IMR-90 (cell line): ENCODE results near the gene TMEM212. TPM values are rescaled to one million over a fixed set of nuclear protein-coding genes. Genes with fewer than 3 reads are reported as not detected.
A peak's percentile ranks its signal among the peaks of the same experiment; 100 is the strongest.

Source experiments
- ATAC-seq: fragments of 200-7000 bp; cut with Tn5 transposase; 2 replicates; pipeline ENCODE4 v1.9.1; 2020; ENCODE audit warnings: low read depth, mild to moderate bottlenecking, moderate library complexity
- BruUV-seq: library from RNA; stranded (reverse); fragments of 400-500 nt; replicated peaks from 2 replicates; lab custom pipeline; 2021; lab: Mats Ljungman, UMichigan
- CTCF ChIA-PET: fragments of 300-600 bp; formaldehyde crosslinking; extraction: SDS; loops from one replicate; lab custom pipeline; 2021; ENCODE audit warnings: antibody characterized with exemption; lab: Yijun Ruan, JAX
- POLR2A ChIA-PET: fragments of 300-600 bp; sonication (Branson Sonifier 250); formaldehyde crosslinking; loops from one replicate; lab custom pipeline; 2022; ENCODE audit warnings: antibody characterized with exemption; ENCODE audit not compliant: unreplicated experiment; lab: Charles Lee
- DNase-seq: peaks from one replicate; pipeline ENCODE4 v3.0.0; 2013
- H2AFZ ChIP-seq: replicated peaks from 2 replicates; pipeline ENCODE3; 2013; ENCODE audit warnings: low read length, mild to moderate bottlenecking; ENCODE audit not compliant: poor library complexity
- H2AK5ac ChIP-seq: 2 replicates; pipeline ENCODE4 v1.6.1; 2013; ENCODE audit warnings: low read depth, low read length, inconsistent platforms
- H2AK9ac ChIP-seq: replicated peaks from 2 replicates; pipeline ENCODE3; 2013; ENCODE audit warnings: mild to moderate bottlenecking, low read depth, low read length, moderate library complexity; ENCODE audit not compliant: poor library complexity
- H2BK120ac ChIP-seq: 2 replicates; pipeline ENCODE4 v1.6.1; 2013; ENCODE audit warnings: low read depth, low read length, inconsistent platforms
- H2BK15ac ChIP-seq: 3 replicates; pipeline ENCODE4 v1.6.1; 2013; ENCODE audit warnings: low read depth, low read length, inconsistent platforms
- H2BK20ac ChIP-seq: 2 replicates; pipeline ENCODE4 v1.6.1; 2013; ENCODE audit warnings: low read depth, mild to moderate bottlenecking, inconsistent platforms, low read length, moderate library complexity
- H2BK5ac ChIP-seq: 2 replicates; pipeline ENCODE4 v1.6.1; 2013; ENCODE audit warnings: mild to moderate bottlenecking, low read depth, low read length, inconsistent platforms; ENCODE audit not compliant: poor library complexity, severe bottlenecking
- H3K14ac ChIP-seq: replicated peaks from 2 replicates; pipeline ENCODE4 v1.6.1; 2013; ENCODE audit warnings: low read depth, low read length, inconsistent platforms
- H3K18ac ChIP-seq: 2 replicates; pipeline ENCODE4 v1.6.1; 2013; ENCODE audit warnings: low read depth, low read length, control low read depth
- H3K23ac ChIP-seq: 2 replicates; pipeline ENCODE4 v1.6.1; 2013; ENCODE audit warnings: low read depth, low read length, inconsistent platforms
- H3K27ac ChIP-seq: 2 replicates; pipeline ENCODE4 v1.5.1; 2013; ENCODE audit warnings: mild to moderate bottlenecking, control low read depth, low read length; ENCODE audit not compliant: insufficient read depth
- H3K27me3 ChIP-seq: 2 replicates; pipeline ENCODE4 v1.6.1; 2013; ENCODE audit warnings: low read length; ENCODE audit not compliant: control insufficient read depth, insufficient read depth
- H3K36me3 ChIP-seq: 2 replicates; pipeline ENCODE4 v1.6.1; 2013; ENCODE audit warnings: low read length, mixed read lengths; ENCODE audit not compliant: control insufficient read depth, insufficient read depth
- H3K4ac ChIP-seq: 2 replicates; pipeline ENCODE4 v1.6.1; 2013; ENCODE audit warnings: low read depth, low read length, inconsistent platforms
- H3K4me1 ChIP-seq: 2 replicates; pipeline ENCODE4 v1.6.1; 2013; ENCODE audit warnings: low read length, mixed read lengths; ENCODE audit not compliant: control insufficient read depth, insufficient read depth
- H3K4me2 ChIP-seq: 2 replicates; pipeline ENCODE4 v1.6.1; 2013; ENCODE audit warnings: low read depth, mild to moderate bottlenecking, control low read depth, low read length, moderate library complexity
- H3K4me3 ChIP-seq: 2 replicates; pipeline ENCODE4 v1.5.1; 2013; ENCODE audit warnings: low read depth, mild to moderate bottlenecking, control low read depth, low read length, moderate library complexity; ENCODE audit not compliant: insufficient read depth
- H3K56ac ChIP-seq: 2 replicates; pipeline ENCODE4 v1.6.1; 2013; ENCODE audit warnings: low read length, inconsistent platforms; ENCODE audit not compliant: insufficient read depth; ENCODE audit errors: extremely low read depth
- H3K79me1 ChIP-seq, 2 experiments: 2 replicates each; pipeline ENCODE4 v1.6.1; 2013; ENCODE audit warnings: low read length in 2 of 2, inconsistent platforms in 1 of 2, low read depth in 1 of 2
- H3K9ac ChIP-seq: 2 replicates; pipeline ENCODE4 v1.6.1; 2013; ENCODE audit warnings: low read depth, low read length, control low read depth
- H3K9me1 ChIP-seq: 2 replicates; pipeline ENCODE4 v1.6.1; 2013; ENCODE audit warnings: low read length, inconsistent platforms; ENCODE audit not compliant: insufficient read depth
- H3K9me3 ChIP-seq: 2 replicates; pipeline ENCODE4 v1.6.1; 2013; ENCODE audit warnings: low read length; ENCODE audit not compliant: control insufficient read depth, insufficient read depth
- H4K20me1 ChIP-seq: 2 replicates; pipeline ENCODE4 v1.6.1; 2013; ENCODE audit warnings: low read length, inconsistent platforms; ENCODE audit not compliant: insufficient read depth
- H4K5ac ChIP-seq: 2 replicates; pipeline ENCODE4 v1.6.1; 2013; ENCODE audit warnings: mild to moderate bottlenecking, low read depth, low read length, control low read depth
- H4K8ac ChIP-seq, 2 experiments: 2 replicates each; pipeline ENCODE4 v1.6.1; 2013; ENCODE audit warnings: low read depth in 2 of 2, low read length in 2 of 2, control low read depth in 1 of 2, inconsistent platforms in 1 of 2
- H4K91ac ChIP-seq: 2 replicates; pipeline ENCODE4 v1.6.1; 2013; ENCODE audit warnings: low read depth, low read length, inconsistent platforms; ENCODE audit not compliant: insufficient read depth
- BHLHE40 ChIP-seq: fragments of 150-350 bp; IDR thresholded peaks from 2 replicates; pipeline ENCODE4 v1.6.1; 2016; ENCODE audit warnings: mild to moderate bottlenecking, low read depth, low read length
- CHD1 ChIP-seq: IDR thresholded peaks from 2 replicates; pipeline ENCODE4 v1.6.1; 2012; ENCODE audit warnings: low read depth, low read length, improper control_type of control experiment
- FOS ChIP-seq: fragments of 150-350 bp; IDR thresholded peaks from 2 replicates; pipeline ENCODE4 v1.6.1; 2016; ENCODE audit warnings: low read depth, low read length
- MAFK ChIP-seq: IDR thresholded peaks from 2 replicates; pipeline ENCODE4 v1.6.1; 2012; ENCODE audit warnings: low read depth, low read length, improper control_type of control experiment
- MAZ ChIP-seq: IDR thresholded peaks from 2 replicates; pipeline ENCODE4 v1.6.1; 2012; ENCODE audit warnings: low read depth, mild to moderate bottlenecking, low read length, improper control_type of control experiment, moderate library complexity, borderline replicate concordance
- MXI1 ChIP-seq: IDR thresholded peaks from 2 replicates; pipeline ENCODE4 v1.6.1; 2012; ENCODE audit warnings: low read depth, mild to moderate bottlenecking, low read length, moderate library complexity, borderline replicate concordance
- POLR2A ChIP-seq: IDR thresholded peaks from 2 replicates; pipeline ENCODE4 v1.6.1; 2012; ENCODE audit warnings: mild to moderate bottlenecking, low read depth, low read length
- RAD21 ChIP-seq: IDR thresholded peaks from 2 replicates; pipeline ENCODE4 v1.6.1; 2012; ENCODE audit warnings: low read length, improper control_type of control experiment
- RFX5 ChIP-seq: IDR thresholded peaks from 2 replicates; pipeline ENCODE4 v1.8.0; 2012; ENCODE audit warnings: low read depth, mild to moderate bottlenecking, low read length, moderate library complexity
- SMC3 ChIP-seq: fragments of 150-350 bp; IDR thresholded peaks from 2 replicates; pipeline ENCODE4 v1.6.1; 2016; ENCODE audit warnings: low read depth, mild to moderate bottlenecking, antibody characterized with exemption, low read length, moderate library complexity
- WGBS, 2 experiments: methylation state at CpG; one replicate each; pipeline versions ENCODE4 v1.1.5 to v1.1.7; 2013; ENCODE audit warnings: missing lambda C conversion rate in 2 of 2; ENCODE audit not compliant: insufficient read length in 1 of 2; ENCODE audit errors: extremely low coverage in 2 of 2; 5-methylcytosine and 5-hydroxymethylcytosine counted together
- dilution Hi-C: fragments of 300-500 bp; cut with HindIII; formaldehyde crosslinking; loops from one replicate; pipeline ENCODE4 v1.14.3; 2018; ENCODE audit warnings: low sequenced_read_pairs; ENCODE audit not compliant: unreplicated experiment
- in situ Hi-C: fragments of 300-500 bp; cut with MboI; formaldehyde crosslinking; loops from 3 replicates; pipeline ENCODE4 v1.14.3; 2019; ENCODE audit warnings: low sequenced_read_pairs, inconsistent platforms, mixed read lengths
- intact Hi-C: fragments of 100-400 bp; cut with micrococcal nuclease; formaldehyde crosslinking; loops from 2 replicates; pipeline ENCODE4 v1.10.0; 2022
- polyA plus RNA-seq, 3 experiments: library from polyadenylated mRNA; depleted of rRNA; stranded (reverse); fragments of >200 nt; gene quantifications; 2 replicates each; pipeline ENCODE4 v1.2.3, GENCODE V29; 2012; ENCODE audit warnings: low replicate concordance in 1 of 3
- total RNA-seq: library from RNA; depleted of rRNA; stranded (reverse); fragments of >200 nt; gene quantifications from 2 replicates; pipeline ENCODE4 v1.2.3, GENCODE V29; 2012
- TF ChIP-seq, protein P1 (sequence below): fragments of 150-350 bp; IDR thresholded peaks from 2 replicates; pipeline ENCODE4 v1.6.1; 2016; ENCODE audit warnings: low read depth, mild to moderate bottlenecking, low read length, moderate library complexity, borderline replicate concordance
- TF ChIP-seq, protein P2 (sequence below): conservative IDR thresholded peaks from 2 replicates; pipeline ENCODE4 v1.5.1; 2012; ENCODE audit warnings: mild to moderate bottlenecking, low read depth, low read length, improper control_type of control experiment

Gene TMEM212
- total and polyA plus RNA-seq, 2 of the 4 experiments (the other 2 are of a cell fraction) = not detected

DNA sequence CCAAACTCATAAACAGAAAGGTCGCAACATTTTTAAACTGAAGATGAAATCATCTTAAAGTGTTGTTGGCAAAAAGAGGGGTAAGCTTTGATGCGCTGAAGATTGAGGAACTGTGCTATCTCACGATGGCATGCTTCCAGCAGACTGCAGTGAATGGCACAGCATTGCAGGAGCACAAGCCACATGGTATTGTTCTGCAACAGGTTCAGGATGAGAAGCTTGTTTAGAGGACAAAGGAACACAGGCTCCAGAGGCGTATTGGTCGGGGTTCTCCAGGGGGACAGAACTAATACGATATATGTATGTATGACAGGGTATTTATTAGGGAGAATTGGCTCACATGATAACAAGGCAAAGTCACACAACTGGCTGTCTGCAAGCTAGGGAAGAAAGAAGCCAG lies 19.0 kb upstream of the TMEM212 start:
- ATAC-seq = no peak
- Histone ChIP-seq H2BK5ac (no peak overlapping the region), H3K9me1 (peaks cover 4% of the 10 kb centered on the region; the same call in 1 of the 2 replicates), H4K5ac (no peak overlapping the region), H3K27ac (no peak overlapping the region), H3K4ac (no peak overlapping the region), H2BK15ac (no peak overlapping the region), H3K18ac (peak overlapping the region; percentile 70), H3K79me1 (no peaks in the 10 kb centered on the region), H3K27me3 (no peaks in the 10 kb centered on the region), H3K4me3 (no peak overlapping the region), H2BK120ac (no peak overlapping the region), H4K91ac (peak overlapping the region; percentile 11; the same call in 1 of the 2 replicates), H3K23ac (no peak overlapping the region), H4K8ac (no peak overlapping the region; a peak in 1 of 4 replicates), H2AFZ (no peak overlapping the region), H3K56ac (no peak overlapping the region), H3K14ac (no peak overlapping the region), H2BK20ac (no peak overlapping the region), H3K4me1 (peaks cover 12% of the 10 kb centered on the region), H2AK9ac (no peak overlapping the region), H3K4me2 (no peak overlapping the region), H3K9ac (no peak overlapping the region), H4K20me1 (no peaks in the 10 kb centered on the region), H2AK5ac (peak overlapping the region; percentile 74; the same call in 1 of the 2 replicates), H3K36me3 (no peaks in the 10 kb centered on the region), H3K9me3 (no peaks in the 10 kb centered on the region)
- ChIA-PET CTCF (no interaction called here), POLR2A (no interaction called here)
- no peak for DNase-seq
- intact Hi-C loops (no loop called here), dilution Hi-C loops (no loop called here), in situ Hi-C loops (no loop called here)
- TF ChIP-seq FOS (no peak), RFX5 (no peak), RAD21 (no peak), MAZ (no peak), SMC3 (no peak), CHD1 (no peak), POLR2A (no peak), MXI1 (no peak), BHLHE40 (no peak), MAFK (no peak)
- TF ChIP-seq, protein P1, sequence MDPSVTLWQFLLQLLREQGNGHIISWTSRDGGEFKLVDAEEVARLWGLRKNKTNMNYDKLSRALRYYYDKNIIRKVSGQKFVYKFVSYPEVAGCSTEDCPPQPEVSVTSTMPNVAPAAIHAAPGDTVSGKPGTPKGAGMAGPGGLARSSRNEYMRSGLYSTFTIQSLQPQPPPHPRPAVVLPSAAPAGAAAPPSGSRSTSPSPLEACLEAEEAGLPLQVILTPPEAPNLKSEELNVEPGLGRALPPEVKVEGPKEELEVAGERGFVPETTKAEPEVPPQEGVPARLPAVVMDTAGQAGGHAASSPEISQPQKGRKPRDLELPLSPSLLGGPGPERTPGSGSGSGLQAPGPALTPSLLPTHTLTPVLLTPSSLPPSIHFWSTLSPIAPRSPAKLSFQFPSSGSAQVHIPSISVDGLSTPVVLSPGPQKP = no peak
- TF ChIP-seq, protein P2, sequence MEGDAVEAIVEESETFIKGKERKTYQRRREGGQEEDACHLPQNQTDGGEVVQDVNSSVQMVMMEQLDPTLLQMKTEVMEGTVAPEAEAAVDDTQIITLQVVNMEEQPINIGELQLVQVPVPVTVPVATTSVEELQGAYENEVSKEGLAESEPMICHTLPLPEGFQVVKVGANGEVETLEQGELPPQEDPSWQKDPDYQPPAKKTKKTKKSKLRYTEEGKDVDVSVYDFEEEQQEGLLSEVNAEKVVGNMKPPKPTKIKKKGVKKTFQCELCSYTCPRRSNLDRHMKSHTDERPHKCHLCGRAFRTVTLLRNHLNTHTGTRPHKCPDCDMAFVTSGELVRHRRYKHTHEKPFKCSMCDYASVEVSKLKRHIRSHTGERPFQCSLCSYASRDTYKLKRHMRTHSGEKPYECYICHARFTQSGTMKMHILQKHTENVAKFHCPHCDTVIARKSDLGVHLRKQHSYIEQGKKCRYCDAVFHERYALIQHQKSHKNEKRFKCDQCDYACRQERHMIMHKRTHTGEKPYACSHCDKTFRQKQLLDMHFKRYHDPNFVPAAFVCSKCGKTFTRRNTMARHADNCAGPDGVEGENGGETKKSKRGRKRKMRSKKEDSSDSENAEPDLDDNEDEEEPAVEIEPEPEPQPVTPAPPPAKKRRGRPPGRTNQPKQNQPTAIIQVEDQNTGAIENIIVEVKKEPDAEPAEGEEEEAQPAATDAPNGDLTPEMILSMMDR = no peak
- WGBS, 2 experiments = 68% methylated on average over 5 of the region's 6 CpGs; no CpG with 5 or more reads in 1 of the 2 experiments
- BruUV-seq = no TSS peak
